ENCODE measurements around the gene NRBP1.

The NRBP1 gene

DNA sequence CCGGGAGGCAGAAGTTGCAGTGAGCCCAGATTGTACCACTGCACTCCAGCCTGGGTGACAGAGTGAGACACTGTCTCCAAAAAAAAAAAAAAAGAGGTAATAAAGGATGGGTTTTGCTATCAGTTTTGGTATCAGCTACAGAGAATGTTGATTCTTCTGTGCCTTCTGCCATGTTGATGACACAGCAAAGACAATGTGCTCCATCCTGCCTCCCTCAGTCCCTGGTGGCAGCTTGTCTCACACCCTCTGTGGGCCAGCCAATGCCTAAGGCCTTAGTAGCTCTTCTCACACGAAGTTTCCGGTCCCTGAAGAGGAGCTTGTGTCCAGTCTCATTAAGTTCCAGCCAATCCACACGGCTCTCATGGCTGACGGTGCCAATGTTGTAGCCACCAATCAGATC is 43.5 kb downstream of the NRBP1 start:
- no peak overlapping the region for H3K4me3 ChIP-seq (ENCODE audit: low read depth, low read length)
- CTCF ChIA-PET = no interaction called here
- H3K9me3 ChIP-seq (ENCODE audit: control insufficient read depth, insufficient read depth, low read depth, low read length) = no peaks in the 10 kb centered on the region
- POLR2A ChIA-PET = interaction anchor here (1.5 kb wide), 1 partner anchor 62 kb away, joined by 5 read pairs; the partner anchor contains the start of gene PPM1G
- peaks cover 15 to 35% of the 10 kb centered on the region in 2 experiments; a peak in 2 of 3 replicates for H3K36me3 ChIP-seq (ENCODE audit: control insufficient read depth in 2 of 2, insufficient read depth in 1 of 2, low read length in 2 of 2)
- no peaks in the 10 kb centered on the region for H3K4me1 ChIP-seq (ENCODE audit: control insufficient read depth, insufficient read depth, low read length)
- no peak overlapping the region for H3K27ac ChIP-seq (ENCODE audit: extremely low read depth, low read depth, low read length)
- TF ChIP-seq ZXDB (tag by site-specific recombination; IDR thresholded peaks at IDR 0.05) (no peak), ZBTB17 (tag by site-specific recombination; IDR thresholded peaks at IDR 0.05) (no peak), ZNF624 (tag by site-specific recombination; IDR thresholded peaks at IDR 0.05) (no peak), ZNF544 (tag by site-specific recombination; IDR thresholded peaks at IDR 0.05) (no peak), ZNF521 (tag by site-specific recombination; IDR thresholded peaks at IDR 0.05) (no peak), FEZF1 (tag by site-specific recombination; IDR thresholded peaks at IDR 0.05) (no peak), ZEB2 (tag by site-specific recombination; IDR thresholded peaks at IDR 0.05) (no peak), ZNF830 (tag by site-specific recombination; IDR thresholded peaks at IDR 0.05; ENCODE audit: low read depth) (no peak)
- TF ChIP-seq, protein P1, sequence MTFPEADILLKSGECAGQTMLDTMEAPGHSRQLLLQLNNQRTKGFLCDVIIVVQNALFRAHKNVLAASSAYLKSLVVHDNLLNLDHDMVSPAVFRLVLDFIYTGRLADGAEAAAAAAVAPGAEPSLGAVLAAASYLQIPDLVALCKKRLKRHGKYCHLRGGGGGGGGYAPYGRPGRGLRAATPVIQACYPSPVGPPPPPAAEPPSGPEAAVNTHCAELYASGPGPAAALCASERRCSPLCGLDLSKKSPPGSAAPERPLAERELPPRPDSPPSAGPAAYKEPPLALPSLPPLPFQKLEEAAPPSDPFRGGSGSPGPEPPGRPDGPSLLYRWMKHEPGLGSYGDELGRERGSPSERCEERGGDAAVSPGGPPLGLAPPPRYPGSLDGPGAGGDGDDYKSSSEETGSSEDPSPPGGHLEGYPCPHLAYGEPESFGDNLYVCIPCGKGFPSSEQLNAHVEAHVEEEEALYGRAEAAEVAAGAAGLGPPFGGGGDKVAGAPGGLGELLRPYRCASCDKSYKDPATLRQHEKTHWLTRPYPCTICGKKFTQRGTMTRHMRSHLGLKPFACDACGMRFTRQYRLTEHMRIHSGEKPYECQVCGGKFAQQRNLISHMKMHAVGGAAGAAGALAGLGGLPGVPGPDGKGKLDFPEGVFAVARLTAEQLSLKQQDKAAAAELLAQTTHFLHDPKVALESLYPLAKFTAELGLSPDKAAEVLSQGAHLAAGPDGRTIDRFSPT (tag by site-specific recombination; IDR thresholded peaks at IDR 0.05) = no peak
- TF ChIP-seq, protein P2, sequence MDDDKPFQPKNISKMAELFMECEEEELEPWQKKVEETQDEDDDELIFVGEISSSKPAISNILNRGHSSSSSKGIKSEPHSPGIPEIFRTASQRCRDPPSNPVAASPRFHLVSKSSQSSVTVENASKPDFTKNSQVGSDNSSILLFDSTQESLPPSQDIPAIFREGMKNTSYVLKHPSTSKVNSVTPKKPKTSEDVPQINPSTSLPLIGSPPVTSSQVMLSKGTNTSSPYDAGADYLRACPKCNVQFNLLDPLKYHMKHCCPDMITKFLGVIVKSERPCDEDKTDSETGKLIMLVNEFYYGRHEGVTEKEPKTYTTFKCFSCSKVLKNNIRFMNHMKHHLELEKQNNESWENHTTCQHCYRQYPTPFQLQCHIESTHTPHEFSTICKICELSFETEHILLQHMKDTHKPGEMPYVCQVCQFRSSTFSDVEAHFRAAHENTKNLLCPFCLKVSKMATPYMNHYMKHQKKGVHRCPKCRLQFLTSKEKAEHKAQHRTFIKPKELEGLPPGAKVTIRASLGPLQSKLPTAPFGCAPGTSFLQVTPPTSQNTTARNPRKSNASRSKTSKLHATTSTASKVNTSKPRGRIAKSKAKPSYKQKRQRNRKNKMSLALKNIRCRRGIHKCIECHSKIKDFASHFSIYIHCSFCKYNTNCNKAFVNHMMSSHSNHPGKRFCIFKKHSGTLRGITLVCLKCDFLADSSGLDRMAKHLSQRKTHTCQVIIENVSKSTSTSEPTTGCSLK (tag by site-specific recombination; IDR thresholded peaks at IDR 0.05) = no peak
- TF ChIP-seq, protein P3, sequence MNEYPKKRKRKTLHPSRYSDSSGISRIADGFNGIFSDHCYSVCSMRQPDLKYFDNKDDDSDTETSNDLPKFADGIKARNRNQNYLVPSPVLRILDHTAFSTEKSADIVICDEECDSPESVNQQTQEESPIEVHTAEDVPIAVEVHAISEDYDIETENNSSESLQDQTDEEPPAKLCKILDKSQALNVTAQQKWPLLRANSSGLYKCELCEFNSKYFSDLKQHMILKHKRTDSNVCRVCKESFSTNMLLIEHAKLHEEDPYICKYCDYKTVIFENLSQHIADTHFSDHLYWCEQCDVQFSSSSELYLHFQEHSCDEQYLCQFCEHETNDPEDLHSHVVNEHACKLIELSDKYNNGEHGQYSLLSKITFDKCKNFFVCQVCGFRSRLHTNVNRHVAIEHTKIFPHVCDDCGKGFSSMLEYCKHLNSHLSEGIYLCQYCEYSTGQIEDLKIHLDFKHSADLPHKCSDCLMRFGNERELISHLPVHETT (tag by site-specific recombination; IDR thresholded peaks at IDR 0.05) = no peak

DNA sequence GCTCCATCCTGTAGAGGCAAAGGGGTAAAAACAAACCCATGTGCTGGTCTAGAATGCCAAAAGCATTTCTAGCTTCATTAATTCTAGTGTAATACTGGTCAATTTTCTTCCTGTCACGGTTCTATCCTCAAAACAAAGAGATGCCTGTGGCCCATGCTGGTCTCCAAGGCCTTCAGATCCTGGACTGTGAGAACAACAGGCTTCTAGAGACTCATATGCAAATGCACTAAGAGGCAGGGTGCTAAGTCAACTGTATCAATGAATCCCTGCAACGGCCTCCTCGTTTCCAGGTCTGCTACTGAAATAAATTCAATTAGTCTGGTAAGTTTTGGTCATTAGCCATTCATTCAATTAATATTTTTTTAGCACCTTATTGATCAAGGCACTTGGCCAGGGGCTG is 57.1 kb downstream of the NRBP1 start:
- no peaks in the 10 kb centered on the region for H3K9me3 ChIP-seq (ENCODE audit: control insufficient read depth, insufficient read depth, low read depth, low read length)
- ChIA-PET CTCF (interaction anchor here (1.0 kb wide), 1 partner anchor 198 kb away, joined by 3 read pairs; no protein-coding TSS in a partner anchor), POLR2A (no interaction called here)
- peaks cover 5 to 32% of the 10 kb centered on the region in 2 experiments; a peak in 2 of 3 replicates for H3K36me3 ChIP-seq (ENCODE audit: control insufficient read depth in 2 of 2, insufficient read depth in 1 of 2, low read length in 2 of 2)
- peaks cover 5% of the 10 kb centered on the region; the same call in 1 of the 2 replicates for H3K4me1 ChIP-seq (ENCODE audit: control insufficient read depth, insufficient read depth, low read length)
- no peak overlapping the region for H3K27ac ChIP-seq (ENCODE audit: extremely low read depth, low read depth, low read length)
- H3K4me3 ChIP-seq (ENCODE audit: low read depth, low read length) = no peak overlapping the region
- TF ChIP-seq ZNF843 (tag by site-specific recombination; IDR thresholded peaks at IDR 0.05) (no peak), OVOL3 (tag by site-specific recombination; IDR thresholded peaks at IDR 0.05) (no peak), ZNF157 (tag by site-specific recombination; IDR thresholded peaks at IDR 0.05) (no peak), ZNF335 (tag by site-specific recombination; conservative IDR thresholded peaks at IDR 0.05) (no peak), ZNF221 (tag by site-specific recombination; IDR thresholded peaks at IDR 0.05; ENCODE audit: borderline replicate concordance) (no peak), ZNF146 (tag by site-specific recombination; IDR thresholded peaks at IDR 0.05) (no peak), ZNF292 (tag by site-specific recombination; IDR thresholded peaks at IDR 0.05; ENCODE audit: borderline replicate concordance, low read depth) (no peak), ZNF394 (tag by site-specific recombination; IDR thresholded peaks at IDR 0.05; ENCODE audit: borderline replicate concordance) (no peak), ZNF416 (tag by site-specific recombination; IDR thresholded peaks at IDR 0.05) (no peak)
- TF ChIP-seq, protein P4, sequence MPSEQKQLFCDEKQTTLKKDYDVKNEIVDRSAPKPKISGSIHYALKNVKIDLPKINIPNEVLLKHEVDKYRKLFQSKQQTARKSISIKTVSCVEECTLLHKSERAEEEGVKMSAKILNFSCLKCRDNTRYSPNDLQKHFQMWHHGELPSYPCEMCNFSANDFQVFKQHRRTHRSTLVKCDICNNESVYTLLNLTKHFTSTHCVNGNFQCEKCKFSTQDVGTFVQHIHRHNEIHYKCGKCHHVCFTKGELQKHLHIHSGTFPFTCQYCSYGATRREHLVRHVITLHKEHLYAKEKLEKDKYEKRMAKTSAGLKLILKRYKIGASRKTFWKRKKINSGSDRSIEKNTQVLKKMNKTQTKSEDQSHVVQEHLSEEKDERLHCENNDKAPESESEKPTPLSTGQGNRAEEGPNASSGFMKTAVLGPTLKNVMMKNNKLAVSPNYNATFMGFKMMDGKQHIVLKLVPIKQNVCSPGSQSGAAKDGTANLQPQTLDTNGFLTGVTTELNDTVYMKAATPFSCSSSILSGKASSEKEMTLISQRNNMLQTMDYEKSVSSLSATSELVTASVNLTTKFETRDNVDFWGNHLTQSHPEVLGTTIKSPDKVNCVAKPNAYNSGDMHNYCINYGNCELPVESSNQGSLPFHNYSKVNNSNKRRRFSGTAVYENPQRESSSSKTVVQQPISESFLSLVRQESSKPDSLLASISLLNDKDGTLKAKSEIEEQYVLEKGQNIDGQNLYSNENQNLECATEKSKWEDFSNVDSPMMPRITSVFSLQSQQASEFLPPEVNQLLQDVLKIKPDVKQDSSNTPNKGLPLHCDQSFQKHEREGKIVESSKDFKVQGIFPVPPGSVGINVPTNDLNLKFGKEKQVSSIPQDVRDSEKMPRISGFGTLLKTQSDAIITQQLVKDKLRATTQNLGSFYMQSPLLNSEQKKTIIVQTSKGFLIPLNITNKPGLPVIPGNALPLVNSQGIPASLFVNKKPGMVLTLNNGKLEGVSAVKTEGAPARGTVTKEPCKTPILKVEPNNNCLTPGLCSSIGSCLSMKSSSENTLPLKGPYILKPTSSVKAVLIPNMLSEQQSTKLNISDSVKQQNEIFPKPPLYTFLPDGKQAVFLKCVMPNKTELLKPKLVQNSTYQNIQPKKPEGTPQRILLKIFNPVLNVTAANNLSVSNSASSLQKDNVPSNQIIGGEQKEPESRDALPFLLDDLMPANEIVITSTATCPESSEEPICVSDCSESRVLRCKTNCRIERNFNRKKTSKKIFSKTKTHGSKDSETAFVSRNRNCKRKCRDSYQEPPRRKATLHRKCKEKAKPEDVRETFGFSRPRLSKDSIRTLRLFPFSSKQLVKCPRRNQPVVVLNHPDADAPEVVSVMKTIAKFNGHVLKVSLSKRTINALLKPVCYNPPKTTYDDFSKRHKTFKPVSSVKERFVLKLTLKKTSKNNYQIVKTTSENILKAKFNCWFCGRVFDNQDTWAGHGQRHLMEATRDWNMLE (tag by site-specific recombination; conservative IDR thresholded peaks at IDR 0.05; ENCODE audit: low read depth) = no peak
- TF ChIP-seq, protein P5, sequence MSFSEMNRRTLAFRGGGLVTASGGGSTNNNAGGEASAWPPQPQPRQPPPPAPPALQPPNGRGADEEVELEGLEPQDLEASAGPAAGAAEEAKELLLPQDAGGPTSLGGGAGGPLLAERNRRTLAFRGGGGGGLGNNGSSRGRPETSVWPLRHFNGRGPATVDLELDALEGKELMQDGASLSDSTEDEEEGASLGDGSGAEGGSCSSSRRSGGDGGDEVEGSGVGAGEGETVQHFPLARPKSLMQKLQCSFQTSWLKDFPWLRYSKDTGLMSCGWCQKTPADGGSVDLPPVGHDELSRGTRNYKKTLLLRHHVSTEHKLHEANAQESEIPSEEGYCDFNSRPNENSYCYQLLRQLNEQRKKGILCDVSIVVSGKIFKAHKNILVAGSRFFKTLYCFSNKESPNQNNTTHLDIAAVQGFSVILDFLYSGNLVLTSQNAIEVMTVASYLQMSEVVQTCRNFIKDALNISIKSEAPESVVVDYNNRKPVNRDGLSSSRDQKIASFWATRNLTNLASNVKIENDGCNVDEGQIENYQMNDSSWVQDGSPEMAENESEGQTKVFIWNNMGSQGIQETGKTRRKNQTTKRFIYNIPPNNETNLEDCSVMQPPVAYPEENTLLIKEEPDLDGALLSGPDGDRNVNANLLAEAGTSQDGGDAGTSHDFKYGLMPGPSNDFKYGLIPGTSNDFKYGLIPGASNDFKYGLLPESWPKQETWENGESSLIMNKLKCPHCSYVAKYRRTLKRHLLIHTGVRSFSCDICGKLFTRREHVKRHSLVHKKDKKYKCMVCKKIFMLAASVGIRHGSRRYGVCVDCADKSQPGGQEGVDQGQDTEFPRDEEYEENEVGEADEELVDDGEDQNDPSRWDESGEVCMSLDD (tag by site-specific recombination; IDR thresholded peaks at IDR 0.05) = no peak

Measured in HEK293 (cell line).